H9 (cell line): ENCODE data around the gene SHROOM1. TPM values are rescaled to one million over a fixed set of nuclear protein-coding genes. Genes with fewer than 3 reads are reported as not detected.

Experiments used
- DNase-seq: peaks from one replicate; pipeline ENCODE4 v3.0.0-alpha.2; 2017
- H2AFZ ChIP-seq: one replicate; pipeline ENCODE4 v1.6.1; 2013; ENCODE audit warnings: mild to moderate bottlenecking, low read length, control low read depth, moderate library complexity
- H2AK5ac ChIP-seq: 2 replicates; pipeline ENCODE4 v1.6.1; 2013; ENCODE audit warnings: low read length, control low read depth, mixed read lengths; ENCODE audit not compliant: insufficient read length
- H2BK120ac ChIP-seq: one replicate; pipeline ENCODE4 v1.6.1; 2013; ENCODE audit warnings: low read depth, mild to moderate bottlenecking, low read length, control low read depth, inconsistent platforms; ENCODE audit not compliant: poor library complexity, severe bottlenecking
- H2BK12ac ChIP-seq: 2 replicates; pipeline ENCODE4 v1.6.1; 2013; ENCODE audit warnings: low read length, control low read depth, mixed read lengths, low read depth; ENCODE audit not compliant: insufficient read length
- H2BK15ac ChIP-seq: 2 replicates; pipeline ENCODE4 v1.6.1; 2013; ENCODE audit warnings: low read depth, low read length, control low read depth
- H2BK20ac ChIP-seq: one replicate; pipeline ENCODE4 v1.6.1; 2013; ENCODE audit warnings: low read depth, mild to moderate bottlenecking, low read length, control low read depth, inconsistent platforms; ENCODE audit not compliant: poor library complexity, severe bottlenecking
- H2BK5ac ChIP-seq: 2 replicates; pipeline ENCODE4 v1.6.1; 2013; ENCODE audit warnings: low read length, control low read depth, mixed read lengths; ENCODE audit not compliant: insufficient read length
- H3K14ac ChIP-seq: 2 replicates; pipeline ENCODE4 v1.6.1; 2013; ENCODE audit warnings: low read length, control low read depth; ENCODE audit not compliant: insufficient read depth
- H3K18ac ChIP-seq: 2 replicates; pipeline ENCODE4 v1.6.1; 2013; ENCODE audit warnings: low read depth, mild to moderate bottlenecking, mixed read lengths, low read length, control low read depth; ENCODE audit not compliant: insufficient read length
- H3K23ac ChIP-seq: 2 replicates; pipeline ENCODE4 v1.6.1; 2013; ENCODE audit warnings: low read length, control low read depth, mixed read lengths, low read depth; ENCODE audit not compliant: insufficient read length
- H3K23me2 ChIP-seq: 2 replicates; pipeline ENCODE4 v1.6.1; 2013; ENCODE audit warnings: low read depth, mild to moderate bottlenecking, mixed read lengths, low read length, control low read depth; ENCODE audit not compliant: insufficient read length, poor library complexity, severe bottlenecking
- H3K27ac ChIP-seq: 2 replicates; pipeline ENCODE4 v1.5.1; 2013; ENCODE audit warnings: low read length, control low read depth, mixed read lengths, low read depth; ENCODE audit not compliant: insufficient read length
- H3K27me3 ChIP-seq: 2 replicates; pipeline ENCODE4 v1.6.1; 2013; ENCODE audit warnings: low read length, control low read depth, inconsistent platforms; ENCODE audit not compliant: insufficient read depth
- H3K4ac ChIP-seq: 2 replicates; pipeline ENCODE4 v1.6.1; 2013; ENCODE audit warnings: low read depth, mild to moderate bottlenecking, control low read depth, inconsistent platforms, low read length, moderate library complexity
- H3K4me1 ChIP-seq: 2 replicates; pipeline ENCODE4 v1.6.1; 2013; ENCODE audit warnings: low read length, control low read depth, inconsistent platforms; ENCODE audit not compliant: insufficient read depth
- H3K4me2 ChIP-seq: 2 replicates; pipeline ENCODE4 v1.6.1; 2013; ENCODE audit warnings: low read length, control low read depth, mixed read lengths; ENCODE audit not compliant: insufficient read length, insufficient read depth
- H3K56ac ChIP-seq: 2 replicates; pipeline ENCODE4 v1.6.1; 2013; ENCODE audit warnings: low read depth, mild to moderate bottlenecking, mixed read lengths, low read length, control low read depth; ENCODE audit not compliant: insufficient read length
- H3K79me1 ChIP-seq: 2 replicates; pipeline ENCODE4 v1.6.1; 2013; ENCODE audit warnings: low read depth, mild to moderate bottlenecking, moderate library complexity, low read length, control low read depth, inconsistent platforms; ENCODE audit not compliant: insufficient read depth, poor library complexity, severe bottlenecking
- H3K79me2 ChIP-seq: 2 replicates; pipeline ENCODE4 v1.6.1; 2013; ENCODE audit warnings: low read length, control low read depth, inconsistent platforms; ENCODE audit not compliant: insufficient read depth
- H3K9ac ChIP-seq: 2 replicates; pipeline ENCODE4 v1.6.1; 2013; ENCODE audit warnings: low read length, control low read depth, mixed read lengths; ENCODE audit not compliant: insufficient read length; ENCODE audit errors: extremely low read depth
- H3K9me3 ChIP-seq: one replicate; pipeline ENCODE4 v1.6.1; 2013; ENCODE audit warnings: low read depth, low read length, inconsistent platforms; ENCODE audit not compliant: control insufficient read depth
- H3T11ph ChIP-seq: one replicate; pipeline ENCODE4 v1.6.1; 2013; ENCODE audit warnings: mild to moderate bottlenecking, low read length, control low read depth, inconsistent platforms
- H4K20me1 ChIP-seq: one replicate; pipeline ENCODE4 v1.6.1; 2013; ENCODE audit not compliant: control insufficient read depth, insufficient read length, insufficient read depth
- H4K5ac ChIP-seq: 2 replicates; pipeline ENCODE4 v1.6.1; 2013; ENCODE audit warnings: low read depth, mild to moderate bottlenecking, mixed read lengths, low read length, control low read depth; ENCODE audit not compliant: insufficient read length
- H4K8ac ChIP-seq: replicated peaks from 2 replicates; pipeline ENCODE4 v1.6.1; 2013; ENCODE audit warnings: low read length, control low read depth, mixed read lengths, low read depth; ENCODE audit not compliant: insufficient read length
- H4K91ac ChIP-seq: 2 replicates; pipeline ENCODE4 v1.6.1; 2013; ENCODE audit warnings: low read depth, mild to moderate bottlenecking, moderate library complexity, mixed read lengths, low read length, control low read depth; ENCODE audit not compliant: insufficient read length
- H3K27ac Mint-ChIP-seq, 3 experiments: 2 replicates in 2 of 3; 3 replicates in 1 of 3; pipeline ENCODE4 v1.8.0; 2020 to 2021; ENCODE audit warnings: mixed read lengths in 3 of 3, mild to moderate bottlenecking in 1 of 3, moderate library complexity in 1 of 3
- H3K27me3 Mint-ChIP-seq: 2 replicates; pipeline ENCODE4 v1.8.0; 2021; ENCODE audit warnings: low read depth, mild to moderate bottlenecking, moderate library complexity, mixed read lengths
- H3K36me3 Mint-ChIP-seq, 3 experiments: 2 replicates in 2 of 3; 3 replicates in 1 of 3; pipeline ENCODE4 v1.8.0; 2020 to 2021; ENCODE audit warnings: low read depth in 3 of 3, mixed read lengths in 3 of 3; ENCODE audit not compliant: insufficient read depth in 1 of 3
- H3K4me1 Mint-ChIP-seq, 2 experiments: 2 replicates each; pipeline ENCODE4 v1.8.0; 2020; ENCODE audit warnings: mixed read lengths in 2 of 2
- H3K4me3 Mint-ChIP-seq, 2 experiments: 2 replicates in 1 of 2; 3 replicates in 1 of 2; pipeline ENCODE4 v1.8.0; 2020 to 2021; ENCODE audit warnings: mild to moderate bottlenecking in 2 of 2, mixed read lengths in 2 of 2, moderate library complexity in 1 of 2
- H3K9me3 Mint-ChIP-seq, 2 experiments: 2 replicates in 1 of 2; 3 replicates in 1 of 2; pipeline ENCODE4 v1.8.0; 2020; ENCODE audit warnings: mild to moderate bottlenecking in 2 of 2, mixed read lengths in 2 of 2, moderate library complexity in 1 of 2
- CTCF ChIP-seq: fragments of 200-600 bp; sonication (generic); conservative IDR thresholded peaks from 3 replicates; pipeline ENCODE4 v1.8.0; 2021; ENCODE audit warnings: antibody characterized with exemption, mild to moderate bottlenecking
- WGBS: extraction: QIAGEN DNeasy Blood & Tissue Kit; methylation state at CpG from one replicate; pipeline ENCODE4 v1.1.7; 2013; ENCODE audit warnings: missing lambda C conversion rate, low lambda C conversion rate, mixed read lengths; ENCODE audit not compliant: insufficient read length; ENCODE audit errors: extremely low coverage; 5-methylcytosine and 5-hydroxymethylcytosine counted together
- total RNA-seq: library from RNA; stranded (reverse); gene quantifications from 2 replicates; pipeline ENCODE4 v1.2.1, GENCODE V29; 2021

The SHROOM1 gene
- total RNA-seq, 1 experiment from 2014 or later: 7.0 TPM

- no peak overlapping the region for H3K4ac ChIP-seq
- no peak overlapping the region for H3K4me2 ChIP-seq
- H2AK5ac ChIP-seq: no peak overlapping the region
- H2AFZ ChIP-seq: no peak overlapping the region
- DNase-seq: no peak
- Mint-ChIP-seq H3K4me3 (no peak overlapping the region), H3K27ac (no peak overlapping the region), H3K4me1 (peaks cover 12 to 14% of the 10 kb centered on the region in 2 experiments), H3K36me3 (no peaks in the 10 kb centered on the region), H3K9me3 (no peaks in the 10 kb centered on the region; a peak in 1 of 5 replicates), H3K27me3 (peaks cover 50% of the 10 kb centered on the region)
- no peaks in the 10 kb centered on the region for H3K79me2 ChIP-seq
- no CpG with 5 or more reads among the region's 1 CpG for whole genome bisulfite sequencing
- no peaks in the 10 kb centered on the region for H3K9me3 ChIP-seq
- no peaks in the 10 kb centered on the region for H3K79me1 ChIP-seq
- peaks cover 13% of the 10 kb centered on the region for H3K23me2 ChIP-seq
- H2BK15ac ChIP-seq: no peak overlapping the region
- no peak overlapping the region for H3K14ac ChIP-seq
- no peak overlapping the region for H3K27ac ChIP-seq
- H4K8ac ChIP-seq: no peak overlapping the region
- no peak for TF ChIP-seq CTCF
- no peak overlapping the region for H2BK20ac ChIP-seq
- H3K27me3 ChIP-seq: peaks cover 16% of the 10 kb centered on the region; the same call in 1 of the 2 replicates
- no peak overlapping the region for H4K5ac ChIP-seq
- no peaks in the 10 kb centered on the region for H4K20me1 ChIP-seq
- no peak overlapping the region for H4K91ac ChIP-seq
- no peak overlapping the region for H3K9ac ChIP-seq
- H3T11ph ChIP-seq: no peak overlapping the region
- peaks cover 4% of the 10 kb centered on the region; the same call in 1 of the 2 replicates for H3K4me1 ChIP-seq
- no peak overlapping the region for H3K23ac ChIP-seq
- H2BK120ac ChIP-seq: no peak overlapping the region
- no peak overlapping the region for H3K56ac ChIP-seq
- H2BK12ac ChIP-seq: no peak overlapping the region
- H2BK5ac ChIP-seq: no peak overlapping the region
- H3K18ac ChIP-seq: no peak overlapping the region
Observed at GRCh38 chr5:132780577-132780976, 49.9 kb downstream of the SHROOM1 start.
